NK-92 (cell line): Measurements from ENCODE around the gene FSTL5.

Source experiments
- DNase-seq: peaks from one replicate; lab custom pipeline; 2025; ENCODE audit not compliant: unreplicated experiment; lab: John Stamatoyannopoulos, UW

The FSTL5 gene

DNA sequence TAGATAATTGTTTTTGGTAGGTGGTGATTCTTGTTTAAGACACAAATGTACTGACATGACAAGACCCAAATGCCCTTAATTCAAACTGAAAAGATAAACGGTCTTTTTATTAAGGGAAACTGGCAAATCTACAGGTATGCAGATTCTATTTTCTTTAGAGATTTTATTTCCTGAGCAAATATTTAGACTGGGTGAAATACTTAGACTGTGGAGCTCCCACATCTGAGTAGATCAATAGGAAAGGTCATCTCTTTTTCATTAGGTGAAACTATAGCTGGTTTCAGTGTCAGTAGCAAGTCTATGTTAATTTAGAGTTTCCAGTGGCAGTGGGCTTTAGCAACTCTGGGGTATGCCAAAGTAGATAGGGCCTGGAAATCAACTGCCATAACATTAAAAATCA lies 446.7 kb downstream of the FSTL5 start:
- DNase-seq = no peak

- no peak for DNase-seq
Measured at GRCh38 chr4:161714931-161715330, 448.9 kb downstream of the FSTL5 start.

GRCh38 chr4:161714022-161714751 lies 449.6 kb downstream of the FSTL5 start:
- no peak for DNase-seq

DNA sequence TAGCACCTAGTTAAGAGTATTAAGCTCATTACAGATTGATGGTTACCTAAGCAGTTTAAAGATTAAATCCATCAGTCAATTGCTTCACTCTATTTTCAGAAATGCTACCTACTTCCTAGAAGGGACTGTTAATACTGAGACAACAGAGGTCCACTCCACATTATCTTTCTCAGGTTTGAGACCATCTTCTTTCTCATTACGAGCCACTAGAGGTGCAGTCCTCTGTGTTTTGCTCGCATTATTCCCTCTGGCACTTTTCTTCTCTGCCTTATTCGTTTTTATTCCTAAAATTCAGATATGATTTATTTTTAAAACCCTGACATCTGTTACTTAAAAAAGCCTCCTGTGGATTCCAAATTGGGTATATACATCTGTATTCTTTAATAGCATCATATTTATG lies 459.1 kb downstream of the FSTL5 start:
- DNase-seq = no peak

DNA sequence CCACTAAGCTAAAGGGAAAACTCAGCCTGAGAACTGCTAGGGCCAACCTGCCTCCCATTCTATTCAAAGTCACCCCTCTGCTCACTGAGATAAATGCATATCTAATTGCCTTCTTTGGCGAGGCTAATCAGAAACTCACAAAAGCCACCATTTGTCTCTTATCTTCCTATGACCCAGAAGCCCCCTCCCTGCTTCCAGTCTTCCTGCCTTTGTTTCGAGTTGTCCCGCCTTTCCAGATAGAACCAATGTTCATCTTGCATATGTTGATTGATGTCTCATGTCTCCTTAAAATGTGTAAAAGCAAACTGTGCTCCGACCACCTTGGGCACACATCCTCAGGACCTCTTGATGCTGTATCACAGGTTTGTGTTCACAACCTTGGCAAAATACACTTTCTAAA lies 459.8 kb downstream of the FSTL5 start:
- DNase-seq = no peak

DNA sequence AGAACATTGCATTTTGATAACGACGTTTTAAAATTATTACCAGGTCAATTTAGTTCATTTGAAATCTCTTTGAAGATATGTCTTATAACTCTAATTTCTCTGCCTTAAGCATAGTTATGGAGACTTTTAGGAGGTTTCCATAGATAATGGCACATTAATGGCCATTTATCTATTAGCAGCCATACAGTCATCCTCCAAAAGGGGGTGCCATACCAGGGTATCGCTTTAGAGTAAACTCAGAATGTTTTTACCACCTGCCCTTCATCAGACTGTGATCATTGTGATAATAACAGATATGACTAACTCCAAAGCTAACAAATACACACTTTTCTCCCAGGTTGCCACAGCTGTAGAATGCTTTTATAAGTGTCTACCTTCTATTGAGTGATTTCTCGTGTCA lies 461.5 kb downstream of the FSTL5 start:
- no peak for DNase-seq

GRCh38 chr4:161696944-161697343 lies 466.9 kb downstream of the FSTL5 start:
- no peak for DNase-seq

DNA sequence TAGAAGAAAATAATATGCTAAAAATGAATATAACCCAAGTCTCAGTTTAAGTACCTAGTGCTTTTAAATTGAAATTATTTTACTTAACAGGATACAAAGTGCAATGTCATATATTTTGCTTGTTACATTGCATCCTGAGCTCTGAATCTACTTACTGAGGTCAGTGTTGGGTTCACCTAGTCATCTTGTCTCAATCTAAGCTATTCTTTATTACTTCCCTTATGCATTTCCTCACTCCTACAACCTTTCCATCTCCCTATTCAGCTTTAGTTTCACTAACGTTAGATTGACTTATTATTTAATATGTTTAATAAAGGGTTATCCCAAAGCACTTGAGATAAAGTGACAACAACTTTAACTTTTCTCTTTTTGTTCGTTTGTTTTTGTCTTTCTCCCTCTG lies 483.7 kb downstream of the FSTL5 start:
- DNase-seq = no peak

- no peak for DNase-seq
Measured at GRCh38 chr4:161664740-161665139, 499.1 kb downstream of the FSTL5 start.

DNA sequence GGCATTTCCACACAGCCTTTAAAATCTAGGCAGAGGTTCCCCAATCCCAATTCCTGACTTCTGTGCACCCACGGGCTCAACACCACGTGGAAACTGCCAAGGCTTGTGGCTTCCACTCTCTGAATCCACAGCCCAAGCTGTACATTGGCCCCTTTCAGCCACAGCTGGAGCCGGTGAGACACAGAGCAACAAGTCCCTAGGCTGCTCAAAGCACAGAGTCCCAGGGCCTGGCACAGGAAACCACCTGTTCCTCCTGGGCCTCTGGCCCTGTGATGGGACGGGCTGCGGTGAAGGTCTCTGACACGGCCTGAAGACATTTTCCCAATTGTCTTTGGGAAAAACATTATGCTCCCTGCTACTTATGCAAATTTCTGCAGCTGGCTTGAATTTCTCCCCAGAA lies 500.0 kb downstream of the FSTL5 start:
- no peak for DNase-seq

GRCh38 chr4:161658676-161659075 lies 505.1 kb downstream of the FSTL5 start:
- no peak for DNase-seq

GRCh38 chr4:161657616-161658015 lies 506.2 kb downstream of the FSTL5 start:
- no peak for DNase-seq

- no peak for DNase-seq
Measured at GRCh38 chr4:161656594-161656993, 507.2 kb downstream of the FSTL5 start.

- DNase-seq = no peak
Measured at GRCh38 chr4:161655148-161655547, 508.7 kb downstream of the FSTL5 start.

- DNase-seq = no peak
Measured at GRCh38 chr4:161653697-161654096, 510.1 kb downstream of the FSTL5 start.

GRCh38 chr4:161651586-161651985 lies 512.2 kb downstream of the FSTL5 start:
- no peak for DNase-seq

DNA sequence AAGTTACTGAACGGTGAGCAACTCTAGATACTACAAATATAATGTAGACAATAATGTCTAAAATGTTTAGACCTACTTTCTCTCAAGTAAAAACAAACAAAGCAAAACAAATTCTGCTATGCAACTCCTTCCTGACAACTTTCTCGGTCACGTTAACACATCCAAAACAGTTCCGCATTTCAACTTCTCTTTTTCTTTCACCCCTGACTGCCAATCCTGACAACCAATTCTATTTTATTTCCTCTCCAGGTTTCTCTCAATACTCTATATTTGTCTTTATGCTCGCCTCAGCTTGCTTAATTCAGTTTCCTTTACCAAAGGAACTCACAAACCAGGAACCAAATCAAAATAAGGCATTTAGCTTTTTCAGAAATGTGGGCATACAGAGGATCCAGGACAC lies 513.0 kb downstream of the FSTL5 start:
- DNase-seq = no peak

DNA sequence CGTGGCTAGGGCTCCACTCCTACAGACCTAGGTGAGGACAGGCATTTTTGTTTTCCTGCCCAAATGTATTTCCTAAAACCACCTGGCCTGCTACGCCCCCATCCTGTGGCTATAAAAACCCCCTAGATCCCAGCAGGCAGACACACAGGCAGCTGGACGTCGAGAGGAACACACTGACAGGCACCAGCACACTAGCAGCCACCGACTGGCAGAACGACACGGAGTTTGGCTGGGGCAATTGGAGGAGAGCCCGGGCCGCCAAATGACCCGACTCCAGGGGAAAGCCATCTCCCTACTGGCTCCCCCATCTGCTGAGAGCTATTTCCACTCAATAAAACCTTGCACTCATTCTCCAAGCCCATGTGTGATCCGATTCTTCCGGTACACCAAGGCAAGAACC lies 516.0 kb downstream of the FSTL5 start:
- DNase-seq = no peak

GRCh38 chr4:161642708-161643107 lies 521.1 kb downstream of the FSTL5 start:
- DNase-seq = no peak

DNA sequence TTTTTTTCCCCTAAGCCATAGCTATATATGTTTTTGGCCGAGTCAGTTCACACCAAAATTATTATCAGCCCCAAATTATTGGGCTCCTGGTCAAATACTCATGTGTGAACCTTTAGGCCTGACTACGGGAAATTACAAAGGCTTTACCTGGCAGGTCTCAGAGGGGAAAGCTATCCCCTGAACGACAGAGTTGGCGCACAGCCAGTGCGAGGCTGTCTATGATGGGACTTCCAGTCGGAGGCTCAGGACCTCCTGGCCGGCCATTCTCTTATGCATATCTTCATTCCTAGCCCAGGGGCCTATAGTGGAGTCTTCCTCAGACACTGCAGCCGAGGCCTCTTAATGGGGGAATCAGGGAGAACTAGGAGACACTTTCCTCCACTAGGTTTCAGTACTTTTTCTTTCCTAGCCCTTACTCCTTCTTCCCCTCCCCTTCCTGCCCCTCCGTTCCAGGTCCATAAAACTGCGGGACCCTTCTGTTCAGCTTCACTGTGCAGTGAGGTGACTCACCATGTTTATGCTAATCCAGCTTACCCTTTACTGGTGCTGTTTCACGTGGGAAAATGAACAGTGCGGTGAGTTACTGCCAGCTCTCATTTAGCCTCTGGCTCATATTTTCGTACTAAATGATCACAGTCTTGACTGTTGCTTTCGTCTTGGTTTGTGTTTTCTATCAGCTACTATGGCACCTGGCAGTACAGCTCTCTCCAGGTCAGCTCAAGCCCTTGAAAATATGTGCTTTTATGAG lies 533.9 kb downstream of the FSTL5 start:
- no peak for DNase-seq

DNA sequence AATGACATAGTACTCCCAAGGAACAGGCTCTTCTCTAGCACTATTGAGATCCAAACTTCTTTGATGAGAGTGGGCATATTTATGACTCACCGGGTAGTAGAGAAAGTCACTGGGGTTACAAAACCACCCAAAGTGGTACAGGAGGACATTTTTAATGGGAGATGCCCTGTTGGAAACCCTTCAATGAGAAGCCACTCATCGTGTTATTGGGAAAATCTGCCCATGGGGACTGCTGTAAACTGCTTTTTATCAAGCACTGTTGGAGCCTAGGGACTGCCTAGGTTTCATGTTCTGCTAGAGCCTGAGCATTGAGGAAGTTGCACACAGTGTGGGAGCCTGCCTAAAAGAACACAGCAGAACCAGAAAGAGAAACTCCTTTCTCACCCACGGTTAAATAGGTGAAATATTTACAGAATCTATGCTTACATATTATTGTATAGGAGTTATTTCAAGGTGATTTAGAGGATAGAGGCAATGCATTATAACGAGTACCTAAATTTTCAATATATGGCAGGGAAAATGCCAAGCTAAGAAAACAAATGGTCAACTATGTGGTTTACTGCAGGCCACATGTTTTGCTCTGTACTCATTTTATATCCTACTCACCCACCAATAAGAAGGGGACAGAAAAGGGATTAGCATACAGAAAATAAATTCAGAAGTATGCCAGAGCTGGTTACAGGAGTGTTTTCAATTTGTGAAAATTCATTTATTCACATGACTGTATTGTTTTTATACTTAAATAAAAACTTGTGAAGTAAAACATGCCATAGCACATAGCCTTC lies 559.1 kb downstream of the FSTL5 start:
- no peak for DNase-seq

DNA sequence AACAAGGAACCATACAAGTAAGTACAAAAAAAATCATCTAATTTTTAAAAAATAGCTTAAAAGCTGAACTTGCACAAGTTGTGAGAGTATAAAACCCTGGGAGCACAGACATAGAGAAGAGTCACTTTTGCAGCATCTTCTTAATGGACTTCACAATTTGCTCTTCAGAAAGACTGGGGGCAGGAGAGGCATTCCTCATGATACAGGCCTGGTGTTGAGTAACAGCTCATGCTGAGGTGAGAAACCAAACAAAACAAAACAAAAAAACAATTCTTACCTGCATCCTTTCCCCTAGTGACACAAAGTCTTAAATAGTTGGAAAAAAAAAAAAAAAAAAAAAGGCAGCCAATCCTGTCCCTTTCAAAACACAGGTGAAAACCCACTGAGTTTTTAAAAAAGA lies 562.8 kb downstream of the FSTL5 start:
- DNase-seq = no peak
